CD4-positive, alpha-beta T cell treated with Interleukin-10 for 1 hour (primary cell): ENCODE results near the gene VDR.
"Not testable (repeated sequence)": the region's sequence is repeated elsewhere in the genome, so short reads cannot be mapped to it uniquely, and the experiment has no call there.

Experiments
- DNase-seq: peaks from one replicate; pipeline ENCODE4 v3.0.0-alpha.2; 2020

The VDR gene

GRCh38 chr12:47824198-47824597 lies 80.6 kb downstream of the VDR start:
- peak; percentile 72 for DNase-seq

GRCh38 chr12:47823422-47824086 lies 81.2 kb downstream of the VDR start:
- no peak for DNase-seq

- DNase-seq, result no peak
These were observed 81.9 kb downstream of the VDR start for GRCh38 chr12:47822863-47823262.

- DNase-seq, result no peak
These were observed 82.4 kb downstream of the VDR start for GRCh38 chr12:47822401-47822800.

GRCh38 chr12:47821346-47821706 lies 83.5 kb downstream of the VDR start:
- DNase-seq, result no peak

DNA sequence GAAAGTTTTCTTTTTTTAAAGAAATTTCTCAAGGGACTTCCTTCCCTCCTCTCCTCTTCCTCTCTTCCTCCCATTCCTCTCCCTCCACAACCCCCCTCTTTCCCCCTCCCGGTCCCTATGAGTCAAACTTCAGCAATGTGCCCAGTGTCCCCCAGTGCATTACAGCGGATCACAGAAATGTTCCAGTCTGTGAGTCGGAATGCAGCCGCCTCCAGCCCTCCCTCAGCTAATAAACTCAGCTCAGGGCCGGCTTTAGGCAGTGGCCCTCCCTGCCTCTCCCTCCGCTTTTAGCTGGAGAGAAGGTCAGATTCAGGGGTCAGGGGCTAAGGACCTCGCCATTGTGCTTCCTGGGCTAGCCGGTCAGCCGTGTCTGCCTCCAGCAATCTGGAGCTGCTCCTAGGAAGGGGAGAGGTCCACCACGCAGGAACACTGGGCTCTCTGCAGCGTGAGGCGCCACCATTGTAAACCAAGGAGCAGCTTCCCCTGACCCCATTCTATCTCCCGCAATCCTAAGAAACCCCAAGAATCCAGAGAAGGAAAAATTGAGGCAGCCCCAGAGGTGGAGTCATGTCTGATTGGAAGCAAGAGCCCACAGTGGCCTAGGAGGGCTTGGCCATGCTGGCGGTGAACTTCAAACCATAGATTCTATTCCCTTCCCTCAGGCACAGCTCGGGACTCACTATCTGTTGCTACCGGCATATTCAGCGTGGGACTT lies 84.0 kb downstream of the VDR start:
- DNase-seq, result no peak

DNA sequence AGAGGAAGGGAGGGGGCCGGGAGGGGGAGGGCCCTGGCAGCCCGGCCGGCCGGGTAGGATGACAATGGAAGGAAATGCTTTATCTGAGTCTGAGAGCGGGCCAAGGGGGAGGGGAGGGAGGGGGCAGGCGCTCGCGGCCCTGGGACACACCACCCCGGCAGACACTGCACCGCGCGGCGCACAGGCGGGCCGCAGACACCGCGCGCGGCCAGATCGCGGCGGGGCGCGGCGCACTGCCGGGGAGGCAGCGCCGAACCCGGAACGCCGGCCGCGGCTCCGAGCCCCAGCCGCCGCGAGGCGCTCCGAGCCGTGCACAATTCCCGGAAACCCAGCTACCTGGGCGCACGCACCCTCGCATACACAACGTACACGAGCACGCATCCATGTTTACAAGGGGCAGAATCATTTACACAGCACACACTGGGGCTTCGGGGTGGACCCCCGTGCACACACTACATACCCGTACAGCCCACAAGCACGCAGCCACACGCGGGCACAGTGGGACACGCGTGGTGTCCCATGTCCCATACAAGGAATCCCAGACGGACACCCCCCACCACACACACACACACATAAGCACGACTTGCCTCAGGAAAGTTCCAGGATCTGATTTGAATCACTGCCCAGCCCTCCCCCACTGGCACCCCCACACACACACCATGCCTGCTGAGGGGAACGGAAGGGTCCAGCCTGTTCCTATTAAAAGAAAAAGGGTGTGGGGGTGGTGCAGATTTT lies 84.7 kb downstream of the VDR start, which contains the start of gene HDAC7:
HDAC7 (minus strand) TSS at position 8 of the 735 bp plus-strand sequence. CDS start 118 bp downstream, outside the sequence.
- peak; percentile 81 for DNase-seq

GRCh38 chr12:47819138-47819895 lies 85.5 kb downstream of the VDR start:
- DNase-seq, result peak; percentile 59

DNA sequence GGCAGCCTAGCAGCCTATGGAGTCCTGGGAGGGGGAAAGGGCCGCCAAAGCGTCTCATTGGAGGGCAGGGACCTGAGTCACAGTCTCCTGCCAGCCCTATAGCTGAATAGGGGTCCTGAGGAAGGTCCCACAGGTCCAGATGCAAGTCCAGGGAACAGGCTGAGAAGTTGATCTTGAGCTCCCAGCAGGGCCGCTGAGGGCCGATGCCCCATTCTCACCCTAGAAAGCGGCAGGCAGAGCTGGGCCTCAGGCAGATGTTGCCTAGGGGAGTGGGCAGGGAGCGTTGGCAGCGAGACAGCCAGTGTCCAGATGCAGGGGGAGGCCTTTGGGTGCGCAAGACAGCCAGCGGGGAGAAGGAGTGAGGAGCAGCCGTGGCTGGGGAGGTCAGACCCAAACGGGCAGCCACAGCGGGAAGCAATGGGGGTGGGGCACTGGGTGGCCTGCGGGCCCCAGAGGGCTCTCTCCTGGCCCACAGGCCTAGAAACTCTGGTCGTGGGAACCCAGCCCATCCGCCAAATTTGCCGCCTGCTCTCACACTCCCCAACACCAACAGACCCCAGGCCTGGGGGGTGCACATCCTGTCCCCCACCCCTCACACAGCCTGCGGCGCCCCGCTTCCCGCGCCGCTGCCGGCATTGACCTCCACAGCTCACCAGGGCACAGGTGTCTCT lies 86.2 kb downstream of the VDR start:
- peak; percentile 55 for DNase-seq

DNA sequence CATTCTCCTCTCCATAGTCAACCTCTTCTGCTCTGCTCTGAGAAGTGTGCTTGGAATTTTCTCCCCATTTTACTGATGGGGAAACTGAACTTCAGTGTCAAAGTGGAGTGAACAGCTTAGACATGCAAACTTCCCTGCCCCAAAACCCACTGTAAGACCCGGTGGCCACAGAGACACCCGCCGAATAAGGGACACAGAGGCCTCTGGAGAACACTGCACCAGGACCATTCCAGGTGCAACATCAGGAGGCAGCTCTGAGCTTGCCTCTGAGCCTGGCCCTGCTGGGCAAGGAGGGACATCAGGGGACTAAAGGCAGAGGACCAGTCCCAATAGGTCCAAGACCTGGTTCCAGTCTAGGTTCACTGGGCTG lies 86.8 kb downstream of the VDR start:
- no peak for DNase-seq

GRCh38 chr12:47817272-47818006 lies 87.4 kb downstream of the VDR start:
- DNase-seq, result peak; percentile 45

DNA sequence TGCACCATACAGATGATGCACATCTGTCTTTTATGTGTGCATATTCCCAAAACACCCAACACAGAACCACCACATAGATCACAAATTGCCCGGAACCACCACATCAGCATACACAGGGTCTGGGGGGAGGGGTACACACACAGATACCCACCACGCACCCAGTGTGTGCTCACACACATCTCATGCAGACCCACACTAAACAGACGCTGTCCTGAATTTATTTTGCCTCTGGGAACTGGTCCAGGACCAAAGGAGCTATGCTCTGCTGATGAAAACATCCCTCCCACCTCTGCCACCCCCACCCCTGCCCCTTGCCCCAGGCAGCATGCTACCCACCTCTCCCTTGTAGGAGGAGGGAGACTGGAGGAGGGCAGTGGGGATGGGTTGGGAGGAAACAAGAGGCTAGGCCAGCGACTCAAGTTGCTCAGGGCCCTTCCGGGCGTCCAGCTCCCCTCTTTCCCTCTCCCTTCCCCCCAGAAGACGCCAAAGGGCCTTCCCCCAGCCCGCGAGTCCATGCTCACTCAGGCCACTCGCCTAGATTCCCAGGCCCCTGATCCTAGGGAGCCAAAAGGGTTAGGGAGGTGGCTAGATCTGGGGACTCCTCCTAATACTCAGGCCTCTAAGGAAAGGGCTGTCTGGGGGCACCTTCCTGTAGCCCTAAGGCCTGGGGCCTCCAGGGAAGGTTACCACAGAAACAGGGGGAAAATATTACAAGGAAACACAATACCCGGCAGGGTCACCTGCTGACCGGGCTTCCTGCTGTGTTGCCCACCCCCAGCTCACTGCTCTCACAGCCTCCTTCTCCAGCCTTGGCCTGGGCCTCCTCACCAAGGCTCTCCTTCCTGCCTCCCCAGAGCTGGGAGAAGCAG lies 88.2 kb downstream of the VDR start:
- DNase-seq, result no peak

GRCh38 chr12:47815447-47815846 lies 89.3 kb downstream of the VDR start:
- DNase-seq, result not testable (repeated sequence)

- DNase-seq, result peak; percentile 35
These were observed 90.1 kb downstream of the VDR start for GRCh38 chr12:47814539-47815170.

DNA sequence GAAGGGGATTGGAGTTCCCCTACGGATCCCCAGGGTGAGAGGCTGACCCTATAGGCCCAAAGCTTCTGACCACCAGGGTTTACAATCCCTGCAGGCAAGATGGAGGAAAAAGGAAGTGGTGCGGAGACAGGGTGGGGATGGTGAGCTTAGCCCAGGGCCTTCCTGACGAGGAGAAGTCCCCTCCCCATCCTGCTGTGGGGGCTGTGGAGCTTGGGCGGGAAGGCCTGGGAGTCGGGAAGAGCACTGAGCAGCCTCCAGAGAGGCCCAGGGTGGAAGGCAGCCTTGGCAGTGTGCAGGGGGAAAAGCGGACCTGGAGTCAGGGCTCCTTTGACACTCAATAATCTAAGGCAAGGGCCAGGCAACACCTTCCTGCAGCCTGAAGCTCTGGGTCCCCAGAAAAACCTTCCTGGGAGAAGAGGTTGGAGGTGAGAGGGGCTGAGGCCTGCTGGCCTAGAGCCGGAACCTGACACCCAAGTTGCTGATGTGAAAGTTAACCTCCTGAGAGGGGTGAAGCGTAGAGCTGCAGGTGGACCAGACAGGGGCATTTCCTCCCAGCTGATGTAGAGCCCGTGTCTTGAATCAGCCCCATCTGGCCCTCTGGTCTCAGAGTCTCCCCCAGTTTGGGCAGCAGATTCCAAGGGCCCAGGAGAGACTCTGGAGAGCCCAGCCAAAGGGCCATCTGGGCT lies 91.1 kb downstream of the VDR start:
- DNase-seq, result peak; percentile 45

- DNase-seq, result peak; percentile 95
These were observed 91.8 kb downstream of the VDR start for GRCh38 chr12:47812797-47813510.

DNA sequence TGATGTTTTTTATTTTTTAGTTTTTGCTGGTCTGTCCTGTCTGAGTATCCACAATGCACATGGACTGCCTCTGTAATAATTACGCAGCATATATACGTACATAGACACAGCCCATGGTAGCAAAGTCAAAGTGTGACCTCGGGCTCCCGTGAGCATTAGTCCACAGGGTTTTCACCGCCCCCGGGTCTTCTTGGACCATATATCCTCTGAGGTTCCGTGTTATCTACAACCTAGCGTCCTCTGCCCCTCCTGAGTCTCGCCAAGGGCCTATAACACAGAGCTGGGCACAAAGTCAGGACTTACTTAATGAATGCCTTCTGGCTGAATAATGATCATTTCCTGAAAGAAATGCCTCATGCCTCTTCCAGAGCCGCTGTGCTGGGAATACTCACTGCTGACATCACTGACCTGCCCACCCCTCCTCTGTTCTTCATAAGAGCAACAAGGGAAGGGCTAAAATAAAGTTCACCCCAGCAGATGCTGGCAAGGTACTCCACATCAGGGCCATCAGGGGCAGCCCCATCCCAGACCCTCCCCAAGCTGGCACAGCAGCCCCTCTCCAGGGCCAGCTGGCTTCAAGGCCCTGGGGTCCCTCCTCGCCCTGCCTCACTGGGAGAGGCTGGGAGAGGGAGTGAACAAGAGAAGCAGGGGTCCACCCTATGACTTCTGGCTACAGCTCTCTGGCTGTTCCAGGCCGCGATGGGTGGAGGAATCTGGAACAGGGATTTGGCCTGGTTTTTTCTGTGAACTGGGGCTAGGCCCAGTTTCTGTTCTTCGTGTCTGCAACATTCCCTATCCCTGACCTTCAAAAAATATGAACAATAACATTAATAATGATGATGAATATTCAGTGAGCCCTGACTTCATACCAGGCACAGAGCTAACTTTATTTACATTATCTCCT lies 93.0 kb downstream of the VDR start:
- no peak for DNase-seq

DNA sequence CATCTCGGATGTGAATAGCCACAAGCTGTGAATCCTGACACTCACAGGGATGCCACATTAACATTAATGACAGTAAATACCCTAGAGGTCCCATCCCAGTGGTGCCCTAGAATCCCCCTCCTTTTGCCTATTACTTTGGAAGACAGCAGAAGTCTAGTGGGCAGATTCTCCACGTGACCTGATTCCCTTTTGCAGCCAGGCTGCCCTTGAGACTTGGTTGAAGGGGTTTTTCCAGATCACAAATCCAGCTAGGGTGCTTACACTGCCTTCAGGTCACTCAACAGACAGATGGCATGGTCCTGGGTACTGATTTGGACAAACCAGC lies 93.8 kb downstream of the VDR start:
- DNase-seq, result no peak
